Embryonic facial prominence (tissue), 1 donor: ENCODE measurements around the gene ADAM22.

Experiments
- DNase-seq: peaks from one replicate; pipeline ENCODE4 v3.0.0-alpha.2; 2016; ENCODE audit errors: extremely low spot score

ADAM22 gene

GRCh38 chr7:88037050-88037449 lies 103.0 kb downstream of the ADAM22 start:
- no peak for DNase-seq

GRCh38 chr7:88040694-88041093 lies 106.6 kb downstream of the ADAM22 start:
- no peak for DNase-seq

- DNase-seq, result no peak
Measured at GRCh38 chr7:88041583-88041982, 107.5 kb downstream of the ADAM22 start.

GRCh38 chr7:88042157-88042556 lies 108.1 kb downstream of the ADAM22 start:
- no peak for DNase-seq

- DNase-seq, result no peak
Measured at GRCh38 chr7:88042803-88043202, 108.8 kb downstream of the ADAM22 start.

GRCh38 chr7:88044069-88044468 lies 110.0 kb downstream of the ADAM22 start:
- DNase-seq, result no peak

GRCh38 chr7:88046839-88047573 lies 113.0 kb downstream of the ADAM22 start:
- no peak for DNase-seq

GRCh38 chr7:88057655-88058054 lies 123.6 kb downstream of the ADAM22 start:
- no peak for DNase-seq

- no peak for DNase-seq
Measured at GRCh38 chr7:88062238-88062637, 128.2 kb downstream of the ADAM22 start.

GRCh38 chr7:88069093-88069492 lies 135.0 kb downstream of the ADAM22 start:
- DNase-seq, result no peak

GRCh38 chr7:88071994-88072714 lies 138.1 kb downstream of the ADAM22 start:
- DNase-seq, result no peak

GRCh38 chr7:88072715-88073055 lies 138.6 kb downstream of the ADAM22 start:
- DNase-seq, result no peak

- DNase-seq, result no peak
Measured at GRCh38 chr7:88073626-88074025, 139.6 kb downstream of the ADAM22 start.

- no peak for DNase-seq
Measured at GRCh38 chr7:88075216-88075615, 141.2 kb downstream of the ADAM22 start.

GRCh38 chr7:88083883-88084282 lies 149.8 kb downstream of the ADAM22 start:
- DNase-seq, result no peak

- no peak for DNase-seq
Measured at GRCh38 chr7:88089561-88089960, 155.5 kb downstream of the ADAM22 start.

- no peak for DNase-seq
Measured at GRCh38 chr7:88090240-88090639, 156.2 kb downstream of the ADAM22 start.

- DNase-seq, result no peak
Measured at GRCh38 chr7:88090671-88091070, 156.6 kb downstream of the ADAM22 start.

GRCh38 chr7:88091988-88092675 lies 158.1 kb downstream of the ADAM22 start:
- peak; percentile 44 for DNase-seq

- no peak for DNase-seq
Measured at GRCh38 chr7:88092676-88092999, 158.6 kb downstream of the ADAM22 start.

GRCh38 chr7:88101769-88102168 lies 167.7 kb downstream of the ADAM22 start:
- DNase-seq, result no peak

GRCh38 chr7:88102675-88103074 lies 168.6 kb downstream of the ADAM22 start:
- no peak for DNase-seq

GRCh38 chr7:88104732-88105131 lies 170.7 kb downstream of the ADAM22 start:
- DNase-seq, result no peak
